ENCODE measurements around the gene BSDC1. TPM values are rescaled to one million over a fixed set of nuclear protein-coding genes. Genes with fewer than 3 reads are reported as not detected.

BSDC1 gene
- total and polyA plus RNA-seq, 2 of the 13 experiments (the other 11 are each of a cell fraction or from before 2014, with no cell fraction given): 40.3 to 64.2 TPM

DNA sequence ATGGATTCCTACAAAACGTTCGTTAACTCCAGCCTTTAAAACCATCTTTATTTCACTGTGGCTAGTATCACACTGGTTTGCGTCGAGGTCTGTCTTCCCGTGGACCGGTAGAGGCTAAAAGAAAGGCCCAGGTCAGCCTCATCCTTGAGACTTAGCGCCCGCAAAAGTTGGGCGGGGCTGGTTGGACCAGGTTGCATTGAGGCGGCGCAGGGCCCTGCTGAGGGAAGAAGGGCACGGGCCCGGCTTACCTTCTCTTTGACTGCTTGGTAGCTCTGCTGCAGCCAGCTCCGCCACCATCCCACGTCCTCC is 455 bp downstream of the BSDC1 start (continued):
- no peak for TF ChIP-seq ZBTB2 (CRISPR knock-in tag; IDR thresholded peaks at IDR 0.05; ENCODE audit: low read depth)
- no peak for TF ChIP-seq HNF4G (IDR thresholded peaks at IDR 0.05; ENCODE audit: borderline replicate concordance, low read depth, low read length)
- 0 out of 2 replicates have a peak, but pooled peaks have one; percentile 10 for TF ChIP-seq HNF4G (CRISPR knock-in tag; IDR thresholded peaks at IDR 0.05; ENCODE audit: borderline replicate concordance, low read depth)
- TF ChIP-seq ZNF672 (CRISPR knock-in tag; IDR thresholded peaks at IDR 0.05): no peak
- no peak for TF ChIP-seq SCMH1 (CRISPR knock-in tag; IDR thresholded peaks at IDR 0.05; ENCODE audit: borderline replicate concordance)
- TF ChIP-seq CBX5 (CRISPR knock-in tag; IDR thresholded peaks at IDR 0.05; ENCODE audit: borderline replicate concordance): no peak
- TF ChIP-seq TBX3 (IDR thresholded peaks at IDR 0.05; ENCODE audit: borderline replicate concordance): no peak
- TF ChIP-seq ZNF550 (CRISPR knock-in tag; IDR thresholded peaks at IDR 0.05; ENCODE audit: borderline replicate concordance): no peak
- TF ChIP-seq ZNF543 (CRISPR knock-in tag; IDR thresholded peaks at IDR 0.05): no peak
- TF ChIP-seq ZNF850 (CRISPR knock-in tag; conservative IDR thresholded peaks at IDR 0.05): no peak
- TF ChIP-seq ZSCAN30 (CRISPR knock-in tag; IDR thresholded peaks at IDR 0.05): no peak
- TF ChIP-seq KMT2A (CRISPR knock-in tag; IDR thresholded peaks at IDR 0.05): 0 out of 2 replicates have a peak, but pooled peaks have one; percentile 6
- TF ChIP-seq ZNF609 (CRISPR knock-in tag; IDR thresholded peaks at IDR 0.05; ENCODE audit: borderline replicate concordance): no peak
- TF ChIP-seq ZNF512 (CRISPR knock-in tag; IDR thresholded peaks at IDR 0.05): 0 out of 2 replicates have a peak, but pooled peaks have one; percentile 26
- TF ChIP-seq, protein P1, sequence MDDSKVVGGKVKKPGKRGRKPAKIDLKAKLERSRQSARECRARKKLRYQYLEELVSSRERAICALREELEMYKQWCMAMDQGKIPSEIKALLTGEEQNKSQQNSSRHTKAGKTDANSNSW (CRISPR knock-in tag; IDR thresholded peaks at IDR 0.05; ENCODE audit: borderline replicate concordance): no peak
- 0 out of 2 replicates have a peak, but pooled peaks have one; percentile 74 for TF ChIP-seq SNAI1 (CRISPR knock-in tag; IDR thresholded peaks at IDR 0.05; ENCODE audit: borderline replicate concordance)
- TF ChIP-seq ZNF317 (CRISPR knock-in tag; IDR thresholded peaks at IDR 0.05): no peak
- TF ChIP-seq ONECUT2 (CRISPR knock-in tag; IDR thresholded peaks at IDR 0.05): no peak

All from HepG2 (cell line).